Measurements from ENCODE around the gene LRRC4C. TPM values are rescaled to one million over a fixed set of nuclear protein-coding genes. Genes with fewer than 3 reads are reported as not detected.

LRRC4C gene
- total RNA-seq, 4 donors from 2014 or later, result 1.5 to 2.8 (median 1.7) TPM

DNA sequence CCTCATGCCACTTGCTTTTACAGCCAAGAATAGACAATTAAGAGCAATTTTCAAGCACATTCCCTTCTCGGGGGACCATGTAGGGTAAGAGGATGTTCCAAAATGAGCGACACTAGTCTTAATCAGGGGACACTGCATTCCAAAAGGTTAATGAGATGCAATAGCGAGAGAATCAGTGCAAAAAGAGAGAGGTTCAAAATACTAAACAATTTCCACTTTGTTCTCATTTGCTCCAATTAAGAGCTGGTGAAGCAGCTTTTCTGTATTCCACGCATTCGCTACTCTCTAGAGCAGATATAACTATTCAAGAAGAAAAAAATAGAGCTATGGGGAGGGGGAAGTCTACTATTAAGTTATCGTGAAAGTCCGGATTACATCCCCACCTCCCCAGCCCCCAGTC is 811 bp downstream of the LRRC4C start:
- TF ChIP-seq POLR2AphosphoS5 (IDR thresholded peaks at IDR 0.05), result no peak
- peaks cover 36% of the 10 kb centered on the region for H3K27me3 ChIP-seq
- no peaks in the 10 kb centered on the region for H3K4me1 ChIP-seq
- no peak overlapping the region for H3K27ac ChIP-seq
- H3K36me3 ChIP-seq, result no peaks in the 10 kb centered on the region
- ATAC-seq, result no peak
- 10% methylated on average over 7 of the region's 7 CpGs for WGBS, 2 donors (ENCODE audit: low coverage in 1 of 2)
- H3K9me3 ChIP-seq, result peaks cover 0 to 8% (median 0%) of the 10 kb centered on the region in 3 donors
- no peak overlapping the region for H3K4me3 ChIP-seq

DNA sequence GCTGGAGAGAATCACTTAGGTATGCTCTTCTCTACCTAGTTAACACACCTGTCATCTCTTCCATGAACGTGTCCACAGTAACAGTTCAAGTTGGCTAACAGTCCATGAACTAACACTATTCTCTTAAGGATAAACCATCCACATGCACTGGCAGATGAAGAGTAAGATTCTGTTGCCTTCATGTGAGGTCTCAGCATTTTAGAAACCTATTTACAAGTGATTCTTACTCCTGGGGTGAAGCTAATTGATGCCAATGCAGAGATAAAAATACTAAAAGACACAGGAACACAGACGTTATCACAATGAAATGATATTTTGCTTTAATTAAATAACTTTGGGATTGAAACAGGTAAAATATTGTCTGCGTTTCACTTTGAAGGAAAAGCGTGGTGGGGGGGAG is 1.3 kb downstream of the LRRC4C start:
- H3K27ac ChIP-seq, result no peak overlapping the region
- ATAC-seq, result no peak
- WGBS, 2 donors (ENCODE audit: low coverage in 1 of 2), result 14 to 19% methylated on average over 4 of the region's 4 CpGs
- H3K4me1 ChIP-seq, result no peaks in the 10 kb centered on the region
- no peaks in the 10 kb centered on the region for H3K36me3 ChIP-seq
- H3K27me3 ChIP-seq, result peaks cover 36% of the 10 kb centered on the region
- no peak overlapping the region for H3K4me3 ChIP-seq
- TF ChIP-seq, protein P1, sequence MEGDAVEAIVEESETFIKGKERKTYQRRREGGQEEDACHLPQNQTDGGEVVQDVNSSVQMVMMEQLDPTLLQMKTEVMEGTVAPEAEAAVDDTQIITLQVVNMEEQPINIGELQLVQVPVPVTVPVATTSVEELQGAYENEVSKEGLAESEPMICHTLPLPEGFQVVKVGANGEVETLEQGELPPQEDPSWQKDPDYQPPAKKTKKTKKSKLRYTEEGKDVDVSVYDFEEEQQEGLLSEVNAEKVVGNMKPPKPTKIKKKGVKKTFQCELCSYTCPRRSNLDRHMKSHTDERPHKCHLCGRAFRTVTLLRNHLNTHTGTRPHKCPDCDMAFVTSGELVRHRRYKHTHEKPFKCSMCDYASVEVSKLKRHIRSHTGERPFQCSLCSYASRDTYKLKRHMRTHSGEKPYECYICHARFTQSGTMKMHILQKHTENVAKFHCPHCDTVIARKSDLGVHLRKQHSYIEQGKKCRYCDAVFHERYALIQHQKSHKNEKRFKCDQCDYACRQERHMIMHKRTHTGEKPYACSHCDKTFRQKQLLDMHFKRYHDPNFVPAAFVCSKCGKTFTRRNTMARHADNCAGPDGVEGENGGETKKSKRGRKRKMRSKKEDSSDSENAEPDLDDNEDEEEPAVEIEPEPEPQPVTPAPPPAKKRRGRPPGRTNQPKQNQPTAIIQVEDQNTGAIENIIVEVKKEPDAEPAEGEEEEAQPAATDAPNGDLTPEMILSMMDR (IDR thresholded peaks at IDR 0.05), result no peak
- TF ChIP-seq POLR2A (IDR thresholded peaks at IDR 0.05), result no peak
- TF ChIP-seq POLR2AphosphoS5 (IDR thresholded peaks at IDR 0.05), result no peak
- TF ChIP-seq EP300 (IDR thresholded peaks at IDR 0.05), result no peak
- H3K9me3 ChIP-seq, result peaks cover 0 to 3% (median 0%) of the 10 kb centered on the region in 3 donors

DNA sequence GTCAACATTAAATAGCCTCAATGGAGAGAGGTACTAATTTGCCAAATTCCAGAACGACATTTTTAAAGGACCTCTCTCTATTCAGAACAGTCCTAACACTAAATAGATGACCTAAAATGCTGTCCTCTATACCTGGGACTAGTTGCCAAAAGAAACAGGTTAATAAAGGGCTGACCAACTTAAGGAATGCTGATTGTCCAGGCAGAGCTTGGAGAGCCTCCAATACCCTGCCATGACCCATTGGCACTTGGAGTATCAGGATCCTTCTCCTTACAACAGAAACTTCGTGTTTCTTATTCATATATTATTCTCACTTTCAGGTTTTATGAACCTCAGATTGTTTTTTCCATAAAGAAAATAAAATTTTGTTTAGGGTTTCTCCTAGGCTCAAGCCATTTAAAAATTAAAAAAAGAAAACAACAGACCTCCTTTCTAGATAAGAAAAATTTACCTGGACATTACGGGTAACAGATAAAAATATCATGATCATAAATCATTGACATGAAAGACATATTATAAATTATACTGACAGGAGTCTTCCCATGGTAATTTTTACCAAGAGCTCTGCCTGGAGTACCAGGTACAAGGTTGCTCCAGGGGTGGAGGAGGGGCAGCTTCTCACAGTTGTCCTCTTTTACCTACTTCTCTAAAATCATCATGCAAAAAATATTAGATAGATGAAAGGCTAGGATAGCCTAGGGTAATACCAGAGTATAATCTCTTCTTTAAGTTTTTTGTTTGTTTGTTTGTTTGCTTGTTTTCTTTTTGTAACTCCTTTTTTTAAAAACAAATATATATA is 2.0 kb downstream of the LRRC4C start:
- Histone ChIP-seq H3K9me3 (no peaks in the 10 kb centered on the region), H3K27ac (no peak overlapping the region), H3K27me3 (peaks cover 36% of the 10 kb centered on the region), H3K4me1 (no peaks in the 10 kb centered on the region), H3K4me3 (no peak overlapping the region), H3K36me3 (no peaks in the 10 kb centered on the region)
- TF ChIP-seq POLR2A (IDR thresholded peaks at IDR 0.05) (no peak), EP300 (IDR thresholded peaks at IDR 0.05) (no peak), POLR2AphosphoS5 (IDR thresholded peaks at IDR 0.05) (no peak)
- TF ChIP-seq, protein P1 (IDR thresholded peaks at IDR 0.05), result no peak
- ATAC-seq, result no peak
- 39% methylated on average over 3 of the region's 3 CpGs for WGBS, 2 donors (ENCODE audit: low coverage in 1 of 2)

DNA sequence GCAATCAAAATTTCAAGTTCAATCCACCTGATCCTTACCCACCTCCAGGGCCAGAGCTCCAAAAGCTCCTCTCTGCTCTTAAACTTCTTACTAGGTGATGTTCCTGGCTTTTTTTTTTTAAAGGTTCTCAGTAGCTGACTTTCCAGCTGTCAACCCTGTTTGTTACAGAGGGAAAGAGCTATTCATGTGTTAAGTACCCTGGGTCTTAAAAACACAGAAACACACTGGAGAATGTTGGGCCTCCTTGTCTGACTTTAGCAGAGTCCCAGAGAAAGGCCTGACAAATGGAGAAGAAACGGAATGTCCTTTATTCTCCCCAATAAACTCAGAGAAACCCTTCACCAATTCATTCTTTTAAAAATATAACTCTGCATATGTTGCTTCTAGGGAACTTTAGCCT is 3.2 kb downstream of the LRRC4C start:
- H3K36me3 ChIP-seq, result no peaks in the 10 kb centered on the region
- 14% methylated on average over 1 of the region's 1 CpG; no CpG with 5 or more reads in 1 of the 2 donors for whole genome bisulfite sequencing, 2 donors (ENCODE audit: low coverage in 1 of 2)
- no peak overlapping the region for H3K4me3 ChIP-seq
- no peak overlapping the region for H3K27ac ChIP-seq
- H3K4me1 ChIP-seq, result no peaks in the 10 kb centered on the region
- no peaks in the 10 kb centered on the region for H3K9me3 ChIP-seq
- ATAC-seq, result no peak
- TF ChIP-seq POLR2A (IDR thresholded peaks at IDR 0.05), result no peak
- no peak for TF ChIP-seq EP300 (IDR thresholded peaks at IDR 0.05)
- TF ChIP-seq POLR2AphosphoS5 (IDR thresholded peaks at IDR 0.05), result no peak
- TF ChIP-seq, protein P1 (IDR thresholded peaks at IDR 0.05), result no peak
- H3K27me3 ChIP-seq, result peaks cover 36% of the 10 kb centered on the region

DNA sequence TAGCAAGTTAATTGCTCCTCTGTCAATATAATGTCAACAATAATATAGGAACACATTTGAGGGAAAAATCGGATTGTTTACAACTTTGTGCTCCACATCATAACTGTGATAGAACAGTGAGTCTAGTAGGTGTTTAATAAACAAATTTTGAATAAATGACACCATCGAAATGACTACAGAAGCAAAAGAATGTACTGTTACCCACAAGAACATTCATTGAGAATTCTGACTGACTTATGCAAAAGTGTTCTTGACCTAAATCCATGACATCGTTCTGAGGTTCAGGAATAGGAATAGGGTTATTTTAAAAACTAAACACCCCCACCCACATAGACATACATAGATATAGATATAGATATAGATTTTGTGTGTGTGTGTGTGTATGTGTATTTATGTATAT is 8.4 kb downstream of the LRRC4C start:
- WGBS, 2 donors (ENCODE audit: low coverage in 1 of 2), result 41 to 59% methylated on average over 2 to 3 of the region's 3 CpGs
- Histone ChIP-seq H3K9me3 (no peaks in the 10 kb centered on the region), H3K4me1 (no peaks in the 10 kb centered on the region), H3K36me3 (no peaks in the 10 kb centered on the region), H3K4me3 (no peak overlapping the region), H3K27ac (no peak overlapping the region), H3K27me3 (no peaks in the 10 kb centered on the region)
- TF ChIP-seq EP300 (IDR thresholded peaks at IDR 0.05), result no peak
- TF ChIP-seq POLR2A (IDR thresholded peaks at IDR 0.05), result no peak
- TF ChIP-seq, protein P1 (IDR thresholded peaks at IDR 0.05), result no peak
- TF ChIP-seq POLR2AphosphoS5 (IDR thresholded peaks at IDR 0.05), result no peak
- no peak for ATAC-seq

All from gastroesophageal sphincter (tissue), 4 donors.